Measurements from ENCODE around the gene OSBPL8.

DNA sequence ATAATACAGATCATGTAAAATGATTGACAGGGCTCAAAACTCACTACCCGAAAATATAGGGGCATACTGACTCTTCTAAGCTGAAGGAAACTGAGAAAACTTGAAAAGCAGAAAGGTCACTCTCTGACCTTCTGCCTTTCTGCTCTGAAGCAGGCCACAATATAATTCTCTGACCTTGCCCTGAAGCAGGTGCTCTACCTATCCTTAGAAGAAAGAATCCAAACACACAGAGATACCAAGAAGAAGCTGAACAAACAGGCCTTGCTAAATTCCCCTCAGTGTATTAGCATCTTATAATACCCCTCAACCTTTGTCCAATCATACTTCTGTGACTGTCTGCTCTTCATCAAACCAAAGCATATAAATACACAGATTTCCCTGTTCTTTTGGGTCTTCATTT lies 150.5 kb downstream of the OSBPL8 start:
- TF ChIP-seq EZH2 (IDR thresholded peaks at IDR 0.05; ENCODE audit: borderline replicate concordance, insufficient read depth, low read depth, low read length, poor library complexity, severe bottlenecking) (no peak), CTCF (IDR thresholded peaks at IDR 0.05) (no peak)

All from B cell (primary cell).